Vagina (tissue), 2 donors: ENCODE measurements around the gene LRRC43.

Source experiments
- POLR2A ChIP-seq, 2 donors: fragments of 450-650 bp; IDR thresholded peaks; one replicate each; pipeline ENCODE4 v1.6.1; 2017; ENCODE audit warnings: antibody characterized with exemption in 2 of 2, mild to moderate bottlenecking in 2 of 2, moderate library complexity in 2 of 2
- POLR2AphosphoS5 ChIP-seq, 2 donors: sonication (generic); formaldehyde crosslinking; IDR thresholded peaks; one replicate each; pipeline ENCODE4 v1.9.0; 2017; ENCODE audit warnings: antibody characterized with exemption in 2 of 2, mild to moderate bottlenecking in 2 of 2, low read depth in 1 of 2; ENCODE audit not compliant: insufficient read depth in 1 of 2
- TF ChIP-seq, protein P1 (sequence below), 3 experiments: fragments of 450-650 bp in 2 of 3; fragments of 200-600 bp in 1 of 3; sonication (generic) in 1 of 3; IDR thresholded peaks; one replicate each; pipeline ENCODE4 v1.5.1; 2017 to 2019; ENCODE audit warnings: antibody characterized with exemption in 3 of 3, mild to moderate bottlenecking in 2 of 3, moderate library complexity in 2 of 3

DNA sequence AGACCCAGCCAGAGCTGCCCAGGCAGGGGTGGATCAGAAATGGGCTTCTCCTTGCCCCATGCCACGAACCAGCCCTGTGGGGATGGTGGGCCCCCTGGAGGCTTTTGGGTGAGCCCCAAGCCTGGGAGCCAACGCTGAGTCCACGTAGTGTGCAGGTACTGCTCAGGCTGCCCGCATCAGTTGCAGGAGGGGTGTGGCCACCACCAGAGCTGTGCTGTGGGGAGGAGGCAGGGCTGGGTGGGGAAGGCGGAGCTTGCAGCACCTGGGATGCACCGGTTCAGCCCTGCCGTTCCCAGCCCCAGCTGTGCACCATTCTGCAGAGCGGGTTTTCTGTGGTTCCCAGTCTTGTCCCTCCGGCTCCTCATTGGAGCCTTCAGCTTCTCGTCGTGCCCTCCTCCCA lies 45.2 kb upstream of the LRRC43 start:
- TF ChIP-seq, protein P1, sequence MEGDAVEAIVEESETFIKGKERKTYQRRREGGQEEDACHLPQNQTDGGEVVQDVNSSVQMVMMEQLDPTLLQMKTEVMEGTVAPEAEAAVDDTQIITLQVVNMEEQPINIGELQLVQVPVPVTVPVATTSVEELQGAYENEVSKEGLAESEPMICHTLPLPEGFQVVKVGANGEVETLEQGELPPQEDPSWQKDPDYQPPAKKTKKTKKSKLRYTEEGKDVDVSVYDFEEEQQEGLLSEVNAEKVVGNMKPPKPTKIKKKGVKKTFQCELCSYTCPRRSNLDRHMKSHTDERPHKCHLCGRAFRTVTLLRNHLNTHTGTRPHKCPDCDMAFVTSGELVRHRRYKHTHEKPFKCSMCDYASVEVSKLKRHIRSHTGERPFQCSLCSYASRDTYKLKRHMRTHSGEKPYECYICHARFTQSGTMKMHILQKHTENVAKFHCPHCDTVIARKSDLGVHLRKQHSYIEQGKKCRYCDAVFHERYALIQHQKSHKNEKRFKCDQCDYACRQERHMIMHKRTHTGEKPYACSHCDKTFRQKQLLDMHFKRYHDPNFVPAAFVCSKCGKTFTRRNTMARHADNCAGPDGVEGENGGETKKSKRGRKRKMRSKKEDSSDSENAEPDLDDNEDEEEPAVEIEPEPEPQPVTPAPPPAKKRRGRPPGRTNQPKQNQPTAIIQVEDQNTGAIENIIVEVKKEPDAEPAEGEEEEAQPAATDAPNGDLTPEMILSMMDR (IDR thresholded peaks at IDR 0.05): no peak
- no peak for TF ChIP-seq POLR2A (IDR thresholded peaks at IDR 0.05)
- TF ChIP-seq POLR2AphosphoS5 (IDR thresholded peaks at IDR 0.05; ENCODE audit: insufficient read depth in 1 of 2, low read depth in 1 of 2): no peak
